Measurements from ENCODE around the gene DPH1.
A peak's percentile ranks its signal among the peaks of the same experiment; 100 is the strongest.

The DPH1 gene

DNA sequence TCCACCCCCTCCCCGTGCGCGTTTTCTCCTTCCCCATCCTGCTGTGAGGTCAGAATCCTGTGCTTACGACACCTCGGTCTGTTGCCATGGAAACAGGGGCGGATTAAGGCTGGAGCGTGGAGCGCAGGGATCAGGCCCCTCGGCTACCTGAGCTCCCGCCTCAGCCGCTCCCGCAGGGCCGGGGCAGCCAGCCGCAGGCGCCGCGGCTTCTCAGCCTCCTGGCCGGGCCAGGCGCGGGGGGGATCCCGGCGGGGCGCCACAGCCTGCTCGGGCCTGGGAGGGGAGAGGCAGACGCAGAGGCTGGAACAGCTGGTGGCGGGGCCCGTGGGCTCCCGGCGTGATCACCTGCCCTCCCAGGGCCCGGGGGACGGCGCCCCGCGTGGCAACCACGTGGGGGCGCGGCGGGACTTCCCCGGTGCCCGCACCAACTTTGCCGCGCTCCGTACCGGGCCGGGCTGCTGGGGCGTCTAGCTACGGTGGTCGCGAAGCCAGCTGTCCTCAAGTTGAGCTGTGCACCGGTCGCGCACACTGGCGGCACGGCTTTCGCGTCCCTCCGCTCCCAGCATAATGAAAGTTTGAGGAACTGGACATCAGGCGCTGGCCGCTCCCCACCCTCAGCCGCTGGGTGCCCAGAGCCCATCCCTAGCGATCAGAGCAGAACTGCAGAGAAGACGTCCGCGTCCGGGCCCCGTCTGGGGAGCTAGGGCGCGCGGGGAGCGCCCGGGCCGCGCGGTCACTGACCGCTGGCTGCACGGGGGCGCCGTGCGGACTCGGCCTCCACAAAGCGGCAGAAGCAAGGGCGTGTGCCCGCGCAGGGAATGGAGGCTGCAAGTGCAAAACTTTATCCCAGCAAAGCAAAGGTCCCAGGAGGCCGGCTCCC is 6.0 kb upstream of the DPH1 start:
- peak overlapping the region; percentile 18; the same call in 1 of the 2 replicates for H3K4me3 ChIP-seq (ENCODE audit: low read depth, low read length)
- TF ChIP-seq, protein P1, sequence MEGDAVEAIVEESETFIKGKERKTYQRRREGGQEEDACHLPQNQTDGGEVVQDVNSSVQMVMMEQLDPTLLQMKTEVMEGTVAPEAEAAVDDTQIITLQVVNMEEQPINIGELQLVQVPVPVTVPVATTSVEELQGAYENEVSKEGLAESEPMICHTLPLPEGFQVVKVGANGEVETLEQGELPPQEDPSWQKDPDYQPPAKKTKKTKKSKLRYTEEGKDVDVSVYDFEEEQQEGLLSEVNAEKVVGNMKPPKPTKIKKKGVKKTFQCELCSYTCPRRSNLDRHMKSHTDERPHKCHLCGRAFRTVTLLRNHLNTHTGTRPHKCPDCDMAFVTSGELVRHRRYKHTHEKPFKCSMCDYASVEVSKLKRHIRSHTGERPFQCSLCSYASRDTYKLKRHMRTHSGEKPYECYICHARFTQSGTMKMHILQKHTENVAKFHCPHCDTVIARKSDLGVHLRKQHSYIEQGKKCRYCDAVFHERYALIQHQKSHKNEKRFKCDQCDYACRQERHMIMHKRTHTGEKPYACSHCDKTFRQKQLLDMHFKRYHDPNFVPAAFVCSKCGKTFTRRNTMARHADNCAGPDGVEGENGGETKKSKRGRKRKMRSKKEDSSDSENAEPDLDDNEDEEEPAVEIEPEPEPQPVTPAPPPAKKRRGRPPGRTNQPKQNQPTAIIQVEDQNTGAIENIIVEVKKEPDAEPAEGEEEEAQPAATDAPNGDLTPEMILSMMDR (IDR thresholded peaks at IDR 0.05; ENCODE audit: low read depth, low read length): no peak

DNA sequence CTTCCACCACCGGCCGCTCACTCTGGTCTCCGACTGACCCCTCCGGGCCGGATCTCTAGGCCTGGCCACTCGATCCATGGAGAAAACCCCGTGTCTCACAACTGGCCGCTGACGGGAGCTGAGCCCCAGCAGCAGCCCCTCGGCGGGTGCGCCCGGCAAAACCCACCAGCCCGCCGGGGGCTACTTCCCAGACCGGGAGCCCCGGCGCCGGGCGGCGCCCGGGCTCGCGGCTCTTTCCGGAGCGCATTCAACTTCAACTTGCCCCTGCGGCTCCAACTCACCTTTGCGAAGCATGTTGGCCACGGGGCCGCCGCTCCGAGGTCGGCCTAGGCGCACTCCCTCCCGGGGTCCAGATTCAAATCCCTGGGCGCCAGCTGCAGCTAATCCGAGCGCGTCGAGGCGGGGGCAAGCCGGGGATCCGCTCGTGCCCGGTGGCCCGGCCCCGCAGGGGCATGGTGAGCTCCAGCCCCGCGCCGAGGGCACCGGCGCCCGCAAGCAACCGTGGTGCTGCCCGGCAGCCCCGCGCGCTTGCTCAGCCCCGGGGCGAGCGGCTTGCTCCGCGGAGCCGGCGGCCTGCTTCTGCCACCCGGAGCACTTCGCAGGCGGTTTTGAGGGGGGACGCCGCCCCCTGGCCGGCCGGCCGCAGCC is 5.3 kb upstream of the DPH1 start:
- H3K4me3 ChIP-seq (ENCODE audit: low read depth, low read length): peak overlapping the region; percentile 42
- TF ChIP-seq, protein P1 (IDR thresholded peaks at IDR 0.05; ENCODE audit: low read depth, low read length): no peak

DNA sequence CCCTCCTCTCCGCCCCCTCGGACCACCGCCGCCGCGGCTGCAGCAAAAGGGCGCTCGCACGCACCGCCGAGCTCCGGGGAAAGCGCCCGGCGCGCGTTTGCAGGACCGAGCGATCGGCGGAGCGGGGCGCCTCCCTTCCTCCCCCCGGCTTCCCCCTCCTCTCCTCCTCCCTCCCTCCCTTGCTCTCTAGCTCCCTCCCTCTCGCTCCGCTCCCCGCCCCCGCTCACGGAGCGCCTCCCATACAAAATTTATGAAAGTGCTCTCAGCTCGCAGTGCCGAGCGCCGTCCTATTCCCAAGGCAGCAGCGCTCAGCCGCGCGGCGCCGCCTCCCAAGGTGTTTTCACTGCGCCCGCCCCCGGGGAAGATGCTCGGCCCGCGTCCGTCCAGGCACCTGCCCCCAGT is 4.7 kb upstream of the DPH1 start, which contains the start of gene RTN4RL1:
Gene RTN4RL1 (minus strand): TSS at position 115 of the 402 bp plus-strand sequence. CDS start 469 bp downstream, outside the sequence.
- TF ChIP-seq, protein P1 (IDR thresholded peaks at IDR 0.05; ENCODE audit: low read depth, low read length): no peak

DNA sequence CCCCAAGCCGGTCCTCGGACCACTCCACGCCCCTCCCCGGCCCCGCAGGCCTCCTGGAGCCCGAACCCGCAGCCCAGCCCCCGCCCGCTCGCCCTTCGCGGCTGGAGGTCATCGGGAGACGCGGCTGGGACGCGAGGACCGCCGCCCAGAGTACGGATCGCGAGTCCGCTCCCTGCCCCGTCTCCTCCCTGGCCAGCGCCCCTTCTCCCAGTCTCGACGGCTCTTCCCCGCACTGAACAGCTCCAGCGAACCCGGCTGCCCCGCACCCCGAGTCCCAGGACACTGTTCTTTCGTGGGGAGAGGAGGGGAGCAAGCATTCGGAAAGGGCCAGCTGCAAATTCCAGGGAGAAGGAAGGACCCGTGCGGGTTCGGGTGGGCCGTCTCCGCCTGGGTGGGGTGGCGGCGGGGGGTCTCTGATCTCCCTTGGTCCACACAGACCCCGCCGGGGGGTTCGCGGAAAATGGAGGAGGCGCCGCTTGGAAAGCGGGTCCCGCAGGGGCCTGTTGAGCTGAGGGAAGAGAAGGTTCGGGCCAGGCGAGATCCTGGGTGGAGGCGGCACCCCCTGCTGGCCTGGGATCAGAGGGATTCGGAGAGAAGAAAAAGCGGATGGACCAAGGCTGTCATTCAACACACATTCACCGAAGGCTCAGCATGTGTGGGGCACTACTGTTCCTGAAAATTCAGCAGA is 4.2 kb upstream of the DPH1 start:
- TF ChIP-seq, protein P1 (IDR thresholded peaks at IDR 0.05; ENCODE audit: low read depth, low read length): peak; percentile 86
- peak overlapping the region; percentile 42 for H3K4me3 ChIP-seq (ENCODE audit: low read depth, low read length)

More for the DNA sequence above, 4.7 kb upstream of the DPH1 start, which contains the start of gene RTN4RL1:
- H3K4me3 ChIP-seq (ENCODE audit: low read depth, low read length): peak within 1 kb of the TSS; percentile 42

DNA sequence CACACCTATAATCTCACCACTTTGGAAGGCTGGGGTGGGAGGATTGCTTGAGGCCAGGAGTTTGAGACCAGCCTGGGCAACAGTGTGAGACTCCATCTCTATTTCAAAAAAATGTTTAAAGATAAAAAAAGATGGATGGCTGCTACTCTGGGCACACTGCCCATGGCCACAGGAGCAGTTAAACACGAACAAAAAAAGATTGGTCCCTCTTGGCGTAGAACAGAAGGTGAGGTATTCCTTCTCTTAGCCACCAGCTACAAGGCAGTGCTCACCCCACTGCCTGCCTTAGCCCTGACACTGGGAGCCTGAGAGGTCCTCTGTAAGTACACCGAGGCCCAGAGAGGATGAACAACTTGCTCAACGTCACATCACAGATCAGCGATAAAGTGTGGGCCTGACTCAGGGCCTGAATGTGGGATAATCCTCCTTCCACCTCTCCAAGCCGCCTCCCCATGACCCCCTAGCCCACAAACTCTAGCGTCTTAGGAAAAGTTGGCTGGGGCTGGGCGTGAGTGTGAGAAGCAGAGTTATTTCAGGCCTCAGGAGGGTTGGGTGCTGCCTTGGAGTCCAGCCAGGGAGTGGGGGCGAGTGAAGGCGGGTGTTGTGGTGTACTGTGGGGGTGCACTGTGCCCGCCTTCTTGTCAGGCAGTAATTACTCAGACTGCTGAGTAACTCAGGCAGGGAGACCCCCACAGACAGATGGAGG is 2.3 kb upstream of the DPH1 start:
- TF ChIP-seq, protein P1 (IDR thresholded peaks at IDR 0.05; ENCODE audit: low read depth, low read length): no peak
- no peak overlapping the region for H3K4me3 ChIP-seq (ENCODE audit: low read depth, low read length)

DNA sequence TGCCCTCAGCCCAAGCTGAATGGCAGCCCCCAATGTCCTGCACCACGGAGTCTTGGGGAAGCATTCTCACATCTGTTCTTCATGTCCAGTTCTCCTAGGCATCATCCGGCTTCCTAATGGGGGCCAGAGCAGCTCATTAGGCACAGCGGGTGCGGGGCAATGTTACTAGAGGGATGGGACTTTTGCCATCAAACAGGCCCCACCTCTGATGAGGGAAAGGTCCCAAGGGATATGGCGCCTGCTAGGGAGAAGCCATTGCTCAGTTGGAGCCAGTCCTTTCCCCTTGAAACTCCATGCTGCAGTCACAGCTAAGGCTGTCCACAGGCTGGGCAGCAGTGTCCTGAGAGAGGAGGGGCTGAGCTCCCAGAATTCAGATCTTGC is 1.7 kb upstream of the DPH1 start:
- TF ChIP-seq, protein P1 (IDR thresholded peaks at IDR 0.05; ENCODE audit: low read depth, low read length): no peak
- H3K4me3 ChIP-seq (ENCODE audit: low read depth, low read length): no peak overlapping the region
